Fibroblast of the conjunctiva (primary cell): ENCODE results near the gene WDR59.

Experiments
- DNase-seq: peaks from one replicate; pipeline ENCODE4 v3.0.0-alpha.2; 2010; ENCODE audit warnings: low read depth

Gene WDR59

DNA sequence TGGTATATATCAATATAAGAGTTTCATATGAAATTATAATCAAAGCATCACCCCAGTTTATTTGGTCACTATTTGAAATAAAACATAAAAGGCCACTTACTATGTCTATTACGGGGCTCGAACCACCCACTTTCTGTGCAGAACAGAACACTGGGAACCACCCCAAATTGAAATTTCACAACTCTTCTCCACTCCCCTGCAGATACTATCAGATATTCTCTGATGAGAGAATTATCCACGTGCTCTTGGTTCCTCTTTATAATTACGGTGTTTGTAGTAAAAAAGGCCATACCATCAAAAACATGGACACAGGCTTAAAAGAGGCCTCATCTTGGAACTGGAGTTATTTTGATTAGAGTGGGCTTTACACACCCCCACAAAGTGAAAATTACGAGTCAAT lies 82.8 kb downstream of the WDR59 start:
- DNase-seq, result no peak

DNA sequence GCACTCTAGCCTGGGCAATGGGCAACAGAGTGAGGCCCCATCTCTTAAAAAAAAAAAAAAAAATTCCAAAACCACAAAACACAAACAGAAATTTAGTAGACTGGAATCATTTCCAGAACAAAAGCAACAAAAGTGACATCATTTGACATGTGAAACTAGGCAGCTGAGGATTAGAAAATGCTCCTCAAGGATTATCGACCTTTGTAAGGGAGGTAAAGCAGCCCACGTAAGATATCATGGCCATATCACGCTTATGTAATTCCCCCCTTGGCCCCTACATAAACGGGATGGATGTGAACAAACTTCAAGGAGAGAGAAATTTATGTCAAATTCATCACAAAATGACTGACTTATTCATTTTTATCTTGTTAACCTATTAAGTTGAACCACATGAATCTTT lies 83.3 kb downstream of the WDR59 start:
- no peak for DNase-seq

DNA sequence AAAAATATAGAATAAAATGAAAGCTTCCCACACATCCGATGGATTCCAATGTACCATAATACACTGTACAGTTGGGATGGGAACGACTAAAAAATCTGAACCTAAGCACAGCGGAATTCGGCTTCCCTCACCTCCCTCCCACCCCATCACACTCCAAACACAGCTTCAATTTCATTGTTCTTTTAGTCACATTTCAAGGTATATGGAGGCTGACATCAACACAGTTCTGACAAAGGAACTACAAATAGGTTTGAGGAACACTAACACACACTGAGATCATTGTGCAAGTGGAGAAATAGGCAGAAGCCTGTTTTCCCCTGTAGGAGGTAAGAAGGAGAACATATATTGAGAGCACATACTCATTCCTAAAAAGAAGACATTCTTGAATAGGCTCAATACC lies 85.1 kb downstream of the WDR59 start:
- DNase-seq, result no peak

DNA sequence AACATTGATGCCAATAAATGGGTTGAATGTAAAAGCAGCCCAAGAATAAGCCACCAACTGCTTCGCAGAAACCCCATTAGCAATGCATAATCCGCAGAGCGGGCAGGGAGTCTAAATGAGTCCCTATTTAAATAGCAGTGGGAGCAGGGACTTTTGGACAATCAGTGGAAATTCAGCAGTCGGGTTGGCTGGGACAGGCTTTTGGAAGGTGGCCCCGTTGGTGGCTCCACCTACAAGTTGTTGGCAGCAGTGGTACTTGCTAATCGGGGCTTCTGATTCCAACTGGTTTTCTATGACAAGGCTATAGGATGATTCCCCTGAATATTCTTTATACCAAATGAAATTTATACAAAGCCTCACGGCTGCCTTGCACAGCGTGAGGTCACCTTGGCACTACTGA lies 86.3 kb downstream of the WDR59 start:
- DNase-seq, result no peak

DNA sequence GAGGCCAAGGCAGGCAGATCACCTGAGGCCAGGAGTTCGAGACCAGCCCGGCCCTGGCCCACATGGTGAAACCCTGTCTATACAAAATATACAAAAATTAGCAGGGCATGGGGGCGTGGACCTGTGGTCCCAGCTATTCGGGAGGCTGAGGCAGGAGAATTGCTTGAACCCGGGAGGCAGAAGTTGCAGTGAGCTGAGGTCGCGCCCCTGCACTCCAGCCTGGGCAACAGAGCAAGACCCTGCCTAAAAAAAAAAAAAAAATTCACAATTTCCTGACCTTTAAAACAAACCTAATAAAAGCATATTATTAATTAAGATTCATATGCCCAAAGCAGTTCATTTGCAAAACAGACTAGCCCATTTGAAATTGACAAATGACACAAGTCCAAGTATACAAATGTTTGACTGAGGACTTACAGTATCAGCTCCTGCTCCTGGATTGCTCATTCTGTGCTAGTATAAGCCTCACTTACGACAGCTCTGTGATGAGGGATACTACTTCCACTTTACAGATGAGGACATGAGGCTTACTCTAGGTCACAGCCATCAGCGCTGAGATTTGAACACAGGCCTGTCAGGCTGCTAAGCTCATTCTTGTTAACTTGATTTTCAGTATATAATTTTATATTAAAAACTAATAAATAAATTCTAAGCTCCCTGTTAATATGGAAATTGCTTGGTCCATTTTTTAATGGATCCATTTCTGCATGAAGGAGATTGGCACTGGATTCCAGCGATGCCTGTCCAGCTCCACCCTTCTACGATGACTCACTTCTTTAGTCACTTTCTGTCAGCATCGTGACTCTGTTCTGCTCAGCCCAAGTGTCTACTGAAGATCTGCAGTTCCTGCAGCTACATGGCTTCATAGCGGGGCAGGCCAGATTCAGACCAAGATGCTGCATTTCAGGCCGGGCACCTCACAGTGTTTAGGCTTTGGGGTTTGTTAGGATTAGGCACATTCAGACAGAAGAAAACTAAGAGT lies 88.2 kb downstream of the WDR59 start:
- DNase-seq, result peak; percentile 4

DNA sequence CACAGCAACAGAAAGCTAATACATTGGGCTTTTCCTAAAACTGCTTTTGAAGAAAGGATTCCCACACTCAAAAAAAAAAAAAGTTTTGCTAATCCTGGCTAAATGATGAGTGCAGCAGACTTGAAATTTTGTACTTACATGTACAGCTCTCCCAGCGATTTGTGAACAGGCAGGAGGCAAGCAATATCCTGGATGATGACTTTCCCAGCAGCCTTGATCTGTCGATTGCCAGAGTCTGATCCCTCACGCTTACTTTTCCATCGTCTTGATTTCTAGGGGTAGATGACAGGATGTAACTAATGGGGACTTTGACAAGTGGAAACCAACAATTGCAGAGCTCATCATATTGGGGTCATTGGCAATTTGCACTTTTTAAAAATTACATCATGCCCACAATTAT lies 91.4 kb downstream of the WDR59 start:
- no peak for DNase-seq

DNA sequence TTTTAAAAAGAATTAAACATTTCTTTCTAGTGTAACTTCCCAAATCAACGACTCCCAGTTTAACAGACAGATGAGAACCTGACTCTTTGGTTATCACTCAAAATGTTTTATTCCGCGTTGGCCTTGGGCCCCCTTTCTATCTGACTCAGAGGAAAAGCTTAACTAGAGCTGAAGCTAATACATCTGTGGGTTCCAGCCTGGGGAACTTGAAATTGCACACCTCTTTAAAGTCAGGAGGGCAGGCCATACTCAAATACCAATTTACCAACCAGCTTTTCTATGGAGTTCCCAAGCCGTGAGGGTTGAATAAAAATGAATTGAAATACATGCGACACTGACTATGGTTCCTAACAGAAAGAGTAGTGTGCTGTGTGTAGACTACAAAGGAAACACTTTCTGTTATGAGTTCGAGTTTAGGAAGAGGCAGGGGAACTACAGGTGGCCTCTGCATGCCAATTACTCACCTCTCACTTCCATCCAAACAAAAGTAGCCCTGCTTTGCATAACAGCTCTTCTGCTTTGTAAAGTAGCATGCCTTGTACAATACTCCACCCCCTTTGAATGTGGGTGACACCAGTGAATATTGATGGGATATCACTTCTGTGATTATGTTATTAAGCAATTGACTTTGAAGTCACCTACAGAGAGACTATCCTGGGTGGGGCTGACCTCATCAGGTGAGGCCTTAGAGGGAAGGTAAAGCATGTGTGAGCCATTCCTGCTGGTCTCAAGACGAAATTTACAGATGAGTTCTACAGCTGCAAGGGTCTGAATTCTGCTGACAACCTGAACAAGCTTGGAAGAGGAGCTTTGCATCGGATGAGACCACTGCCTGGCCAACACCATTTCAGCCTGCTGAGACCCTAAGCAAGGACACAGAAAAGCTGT lies 92.1 kb downstream of the WDR59 start:
- DNase-seq, result no peak

DNA sequence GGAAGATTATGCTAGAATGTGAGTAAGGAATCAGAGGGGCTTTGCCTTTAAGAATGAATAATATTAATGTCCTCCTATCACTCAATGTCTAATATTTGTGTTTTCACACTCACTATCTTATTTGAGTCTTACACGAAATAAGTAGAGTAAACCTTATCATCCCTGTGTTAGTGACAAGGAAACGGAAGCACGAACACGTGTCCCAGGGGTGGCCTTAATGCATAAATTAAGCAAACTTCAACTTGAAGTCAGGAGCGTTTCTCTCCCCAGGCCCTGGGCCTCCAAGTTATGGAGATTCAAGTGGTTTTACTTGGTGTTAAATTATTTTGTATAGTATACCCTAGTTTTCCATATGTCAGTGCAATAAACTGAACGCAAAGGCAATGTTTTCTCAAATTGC lies 96.0 kb downstream of the WDR59 start:
- DNase-seq, result no peak

DNA sequence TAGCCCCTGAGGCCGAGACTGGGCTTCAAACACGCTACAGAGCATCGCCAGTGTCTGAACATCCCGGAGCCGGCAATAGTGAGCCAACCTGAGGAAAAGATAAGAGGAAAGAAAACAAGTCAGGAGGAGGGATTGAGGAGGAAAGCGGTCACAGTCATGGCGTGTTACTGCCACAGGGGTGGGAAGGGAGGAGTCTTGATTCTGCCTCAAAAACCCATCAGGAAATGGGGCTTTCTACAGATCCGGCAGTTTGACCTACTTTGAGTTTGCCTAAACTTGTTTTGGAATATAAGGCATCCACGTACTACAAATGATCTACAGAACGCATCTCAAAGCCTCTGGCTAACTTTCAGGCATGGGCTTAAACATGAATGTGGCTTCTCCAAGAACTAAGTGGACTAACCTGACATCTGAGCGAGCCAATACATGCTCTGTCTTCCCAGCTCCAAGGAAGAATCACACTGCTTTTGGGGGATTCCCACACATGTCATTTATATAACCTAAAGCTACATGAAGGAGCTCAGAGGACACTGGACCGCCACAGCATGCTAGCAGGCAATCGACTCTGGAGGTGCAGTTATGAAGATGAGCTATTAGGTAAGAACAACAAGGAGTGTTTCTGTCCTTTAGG lies 96.6 kb downstream of the WDR59 start:
- DNase-seq, result no peak

DNA sequence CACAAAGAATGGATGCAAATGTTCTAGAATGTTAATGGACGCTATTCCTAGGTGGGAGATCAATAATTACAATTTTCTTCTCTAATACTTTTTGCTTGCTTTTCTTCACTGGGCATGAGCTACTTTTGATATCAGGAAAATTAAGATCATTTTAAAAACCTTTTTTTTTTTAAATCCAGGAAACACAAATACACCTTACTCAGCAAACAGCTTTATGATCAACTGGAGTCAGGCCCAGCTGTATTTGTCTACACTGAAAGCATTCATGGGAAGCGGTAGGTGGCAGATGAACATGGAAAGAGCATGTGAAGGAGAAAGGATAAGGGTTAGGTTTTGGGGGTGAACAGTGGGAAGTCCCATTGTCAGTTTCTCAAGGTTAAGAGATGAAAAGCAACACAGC lies 97.8 kb downstream of the WDR59 start:
- DNase-seq, result no peak

DNA sequence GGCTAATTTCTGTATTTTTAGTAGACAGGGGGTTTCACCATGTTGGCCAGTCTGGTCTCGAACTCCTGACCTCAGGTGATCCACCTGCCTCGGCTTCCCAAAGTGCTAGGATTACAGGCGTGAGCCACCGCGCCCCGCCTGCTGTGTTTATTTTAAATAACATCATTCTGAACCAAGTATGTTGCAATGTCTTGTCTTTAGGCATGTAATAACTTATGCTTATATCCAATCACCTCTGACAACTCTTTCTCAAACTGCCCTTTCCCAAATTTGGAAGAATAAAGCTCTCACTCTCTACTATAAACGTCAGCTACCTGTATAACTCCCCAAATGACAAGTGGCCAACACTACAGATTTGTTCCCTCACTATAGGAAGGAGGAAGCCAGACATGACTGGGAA lies 107.2 kb downstream of the WDR59 start:
- DNase-seq, result no peak

DNA sequence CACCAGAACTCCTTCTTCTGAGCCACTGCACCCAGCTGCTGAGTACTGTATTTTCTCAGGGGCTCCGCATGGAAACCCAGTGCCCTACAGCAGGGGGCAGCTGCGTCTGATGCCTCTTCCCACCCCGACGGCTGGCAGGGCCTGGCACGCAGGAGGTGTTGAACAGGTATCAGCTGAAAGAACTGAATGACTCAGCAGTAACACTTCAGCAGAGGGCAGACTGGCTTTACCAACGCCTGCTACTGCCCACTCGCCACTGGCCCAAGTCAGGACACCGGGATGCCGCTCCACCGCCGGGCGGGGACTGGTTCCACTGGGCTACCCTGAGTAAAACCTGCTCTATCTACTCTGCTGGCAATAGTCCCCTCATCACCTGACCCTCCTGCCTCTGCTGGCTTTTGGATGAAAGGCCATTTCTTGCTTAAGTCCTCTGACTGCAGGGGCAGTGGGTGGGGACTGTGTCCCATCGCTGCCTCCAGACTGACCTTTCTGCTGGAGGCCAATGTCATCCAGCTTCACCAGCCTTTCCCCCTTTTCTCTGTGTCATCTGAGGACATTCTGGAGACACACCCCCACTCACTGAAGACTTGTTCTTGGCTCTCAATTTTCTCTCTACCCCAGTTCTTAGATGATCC lies 109.9 kb downstream of the WDR59 start:
- DNase-seq, result no peak

DNA sequence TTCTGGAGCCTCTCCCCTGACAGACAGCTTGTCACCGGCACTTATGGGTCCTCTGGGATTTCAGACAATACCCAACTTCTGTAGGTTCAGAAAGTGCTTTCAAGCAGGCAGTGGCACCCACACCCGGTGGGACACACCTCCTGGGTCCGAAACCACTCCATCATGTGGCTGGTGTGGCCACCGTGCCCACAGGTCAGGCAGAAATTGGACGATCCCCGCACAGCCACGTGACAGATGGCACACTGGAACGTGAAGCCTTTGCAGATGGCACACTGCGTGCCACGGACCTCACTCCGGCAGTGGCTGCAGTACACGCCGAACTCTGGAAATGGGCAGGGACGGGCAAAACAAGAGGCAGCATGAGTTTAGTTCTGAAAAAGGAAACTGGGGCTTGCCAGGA lies 110.8 kb downstream of the WDR59 start:
- no peak for DNase-seq

DNA sequence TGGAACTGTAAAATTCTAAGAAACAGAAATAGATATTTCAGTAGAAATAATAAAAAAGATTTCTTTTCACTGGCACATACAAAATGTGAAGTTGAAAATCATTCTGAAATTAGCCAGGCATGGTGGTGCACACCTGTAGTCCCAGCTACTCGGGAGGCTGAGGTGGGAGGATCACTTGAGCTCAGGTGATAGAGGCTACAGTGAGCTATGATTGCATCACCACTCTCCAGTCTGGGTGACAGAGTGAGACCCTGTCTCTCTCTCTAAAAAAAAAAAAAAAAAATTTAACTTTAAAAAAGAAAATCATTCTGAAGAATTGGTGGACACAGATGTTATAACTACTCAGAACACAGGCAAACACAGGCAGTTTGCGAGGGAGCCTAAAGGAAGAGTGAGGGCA lies 112.6 kb downstream of the WDR59 start:
- DNase-seq, result no peak

DNA sequence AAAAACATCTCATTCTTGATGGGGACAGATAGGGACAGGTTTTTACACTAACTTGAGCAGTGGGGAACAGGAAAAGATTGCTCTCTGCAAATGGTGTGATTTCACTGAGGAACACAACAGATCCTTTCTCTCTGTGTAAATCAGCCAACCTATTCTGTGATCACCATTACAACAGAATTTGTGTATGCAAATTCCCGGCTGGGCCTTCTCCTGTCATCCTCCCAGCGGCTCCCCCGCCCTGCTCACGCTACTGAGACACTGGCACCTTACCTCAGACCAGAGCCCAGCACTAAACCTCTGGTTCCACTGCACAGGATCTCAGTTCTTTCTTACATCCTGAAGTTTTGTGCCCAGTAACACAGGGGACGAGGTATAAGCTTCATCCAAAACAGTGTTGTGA lies 113.3 kb downstream of the WDR59 start:
- DNase-seq, result no peak

DNA sequence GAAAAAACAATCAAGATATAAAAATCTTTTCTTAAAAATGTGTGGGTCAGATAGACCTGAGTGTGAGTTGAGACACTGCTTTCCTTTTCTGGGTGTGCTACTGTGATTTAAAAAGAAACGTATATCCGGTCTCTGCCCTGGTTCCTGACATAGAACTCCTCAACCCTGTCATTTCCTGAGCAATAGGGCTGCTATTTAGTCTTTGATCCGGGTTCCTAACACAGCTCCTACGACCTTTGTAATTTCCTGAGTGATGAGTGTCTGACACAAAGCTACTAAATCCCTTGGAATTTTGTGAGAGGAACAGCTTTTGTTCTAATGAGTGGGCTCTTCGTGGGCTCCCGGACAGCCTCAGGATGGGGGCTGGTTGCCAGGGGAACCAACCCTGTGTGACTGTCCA lies 116.4 kb downstream of the WDR59 start:
- DNase-seq, result no peak

DNA sequence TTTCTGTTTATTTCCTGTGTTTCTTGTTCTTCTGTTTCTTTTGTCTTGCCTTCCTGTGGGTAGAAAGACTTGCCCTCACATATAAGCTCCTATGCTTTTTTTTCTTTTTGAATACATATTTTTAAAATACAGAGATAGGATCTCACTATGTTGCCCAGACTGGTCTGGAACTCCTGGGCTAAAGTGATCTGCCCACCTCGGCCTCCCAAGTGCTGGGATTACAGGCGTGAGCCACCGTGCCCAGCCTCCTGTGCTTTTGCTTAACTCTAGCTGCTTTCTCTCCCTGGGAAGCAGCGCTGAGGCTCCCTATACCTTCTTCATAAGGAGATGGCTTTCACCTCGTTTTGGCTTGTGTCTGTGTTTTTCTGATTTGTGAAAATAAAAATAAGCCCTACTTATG lies 116.9 kb downstream of the WDR59 start:
- no peak for DNase-seq

DNA sequence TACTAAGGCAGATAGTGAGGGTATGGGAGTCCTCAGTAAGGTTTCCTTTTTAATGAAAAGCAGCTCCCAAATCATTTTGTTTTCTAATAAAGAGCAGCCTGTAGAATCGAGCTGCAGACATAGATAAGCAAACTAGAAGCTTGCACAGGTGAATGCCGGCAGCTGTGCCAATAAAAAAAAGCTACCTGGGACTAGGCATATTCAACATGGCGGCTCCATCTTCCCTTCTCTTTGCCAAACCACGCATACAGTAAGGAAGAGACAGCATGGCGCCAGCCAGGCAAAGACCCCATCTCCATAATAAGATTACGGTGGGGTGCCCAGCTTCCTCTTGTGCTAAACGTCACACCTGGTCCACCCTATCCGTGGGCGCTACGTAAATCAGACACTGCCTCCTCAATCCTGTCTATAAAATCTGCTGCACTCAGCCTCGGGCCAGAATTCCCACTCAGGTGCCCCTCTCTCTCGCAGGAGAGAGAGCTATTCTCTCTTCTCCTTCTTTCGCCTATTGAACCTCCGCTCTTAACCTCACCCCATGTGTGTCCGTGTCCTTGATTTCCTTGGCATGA lies 117.6 kb downstream of the WDR59 start:
- no peak for DNase-seq

DNA sequence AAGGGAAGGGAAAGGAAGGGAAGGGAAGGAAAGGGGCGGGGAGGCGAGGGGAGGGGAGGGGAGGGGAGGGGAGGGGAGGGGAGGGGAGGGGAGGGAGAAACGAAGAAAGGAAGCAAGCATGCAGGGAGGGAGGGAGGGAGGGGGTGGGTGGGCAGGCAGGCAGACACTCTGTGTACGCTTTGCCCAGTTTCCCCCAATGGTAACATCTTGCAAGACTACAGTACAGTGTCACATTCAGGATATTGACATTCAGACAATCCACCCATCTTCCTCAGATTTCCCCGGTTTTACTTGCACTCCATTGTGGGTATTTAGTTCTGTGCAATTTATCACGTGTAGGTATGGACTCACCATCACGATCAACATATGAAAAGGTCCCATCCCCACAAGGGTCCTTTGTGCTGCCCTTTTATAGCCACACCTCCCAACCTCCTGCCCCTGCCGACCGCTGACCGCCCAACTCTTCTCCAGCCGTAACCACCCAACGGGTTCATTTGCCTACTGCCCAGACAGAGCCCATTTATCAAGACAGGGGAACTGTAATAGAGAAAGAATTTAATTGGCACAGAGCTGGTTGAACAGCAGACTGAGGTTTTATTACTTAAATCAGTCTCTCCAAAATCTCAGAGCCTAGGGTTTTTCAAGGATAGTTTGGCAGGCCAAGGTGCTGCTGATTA lies 118.9 kb downstream of the WDR59 start:
- DNase-seq, result no peak

DNA sequence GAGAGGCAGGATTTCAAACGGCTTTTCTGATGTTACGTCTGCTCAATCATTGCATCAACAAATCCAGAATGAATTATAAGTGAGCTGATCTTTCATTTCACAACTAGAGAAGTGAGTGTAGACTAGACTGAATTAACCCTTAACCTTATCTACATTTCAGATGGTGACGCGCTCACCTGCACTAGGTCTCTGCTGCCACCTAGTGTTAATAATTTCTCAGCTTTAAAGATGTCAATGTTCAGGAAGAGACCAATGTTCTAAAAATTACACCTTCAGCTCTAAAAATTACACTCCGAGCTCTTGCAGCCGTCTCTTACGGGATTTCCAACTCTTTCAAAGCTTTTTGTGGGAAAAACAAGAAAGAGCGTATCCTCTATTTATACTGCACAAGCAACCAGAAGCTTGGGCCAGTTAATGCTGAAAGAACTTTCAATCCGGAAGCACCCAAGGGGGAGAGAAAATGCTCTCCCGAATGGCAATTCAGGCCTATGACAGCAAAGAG lies 122.1 kb downstream of the WDR59 start:
- DNase-seq, result peak; percentile 31

DNA sequence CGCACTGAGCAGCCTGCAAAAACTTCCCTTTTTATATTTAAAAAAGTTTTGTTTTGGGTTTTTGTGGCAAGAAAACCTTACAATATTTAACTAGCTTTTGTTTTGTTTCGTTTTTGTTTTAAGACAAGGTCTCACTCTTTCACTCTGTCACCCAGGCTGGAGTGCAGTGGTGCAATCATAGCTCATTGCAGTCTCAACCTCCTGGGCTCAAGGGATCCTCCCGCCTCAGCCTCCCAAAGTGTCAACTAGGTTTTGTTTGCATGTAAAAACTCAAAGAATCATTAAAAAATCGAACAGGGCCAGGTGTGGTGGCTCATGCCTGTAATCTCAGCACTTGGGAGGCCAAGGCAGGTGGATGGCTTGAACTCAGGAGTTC lies 132.4 kb downstream of the WDR59 start:
- DNase-seq, result no peak
